ENCODE results near the gene ZNF385D. TPM values are rescaled to one million over a fixed set of nuclear protein-coding genes. Genes with fewer than 3 reads are reported as not detected.

ZNF385D gene
- total RNA-seq, 1 experiment from 2014 or later, result not detected

- TF ChIP-seq CTCF (IDR thresholded peaks at IDR 0.05 in 2 of 3, conservative IDR thresholded peaks at IDR 0.05 in 1 of 3; ENCODE audit: borderline replicate concordance in 1 of 3, insufficient read depth in 1 of 3, low read depth in 2 of 3, low read length in 2 of 3) (no peak), POLR2A (IDR thresholded peaks at IDR 0.05; ENCODE audit: borderline replicate concordance, extremely low read depth, insufficient read depth, insufficient read length) (no peak), SIN3A (IDR thresholded peaks at IDR 0.05; ENCODE audit: low read depth) (no peak), JUND (IDR thresholded peaks at IDR 0.05) (no peak), ELF1 (IDR thresholded peaks at IDR 0.05; ENCODE audit: borderline replicate concordance, low read depth) (no peak), ATF3 (IDR thresholded peaks at IDR 0.05) (no peak), EZH2 (IDR thresholded peaks at IDR 0.05) (no peak), CBX3 (IDR thresholded peaks at IDR 0.05; ENCODE audit: low read depth) (no peak), ZNF274 (IDR thresholded peaks at IDR 0.05; ENCODE audit: low read depth, low read length) (no peak)
Observed at GRCh38 chr3:21620511-21621155, 130.4 kb downstream of the ZNF385D start (continued).

GRCh38 chr3:21618695-21619094 is 132.3 kb downstream of the ZNF385D start:
- H4K20me1 ChIP-seq (ENCODE audit: insufficient read depth), result no peaks in the 10 kb centered on the region
- H3K4me1 ChIP-seq (ENCODE audit: control insufficient read depth in 1 of 2, insufficient read depth in 2 of 2, low read length in 2 of 2), result no peaks in the 10 kb centered on the region
- ChIA-PET RAD21 (ENCODE audit: low non-redundant PET in 1 of 2, low total read pairs in 2 of 2, uncharacterized antibody in 2 of 2, unreplicated experiment in 2 of 2) (no interaction called here), CTCF (no interaction called here), POLR2A (no interaction called here)
- no peak overlapping the region for H3K9ac ChIP-seq (ENCODE audit: low read length)
- no peak overlapping the region for H3K4me3 ChIP-seq (replicated peaks in 1 of 2; ENCODE audit: low read depth in 1 of 2, low read length in 2 of 2)
- no TSS peak for BruUV-seq (replicated peaks)
- H3K9me3 ChIP-seq (ENCODE audit: control insufficient read depth in 1 of 2, insufficient read depth in 1 of 2, low read depth in 1 of 2, low read length in 2 of 2), result peaks cover 5 to 8% of the 10 kb centered on the region in 2 experiments; a peak in 1 of 4 replicates
- H3K79me2 ChIP-seq (ENCODE audit: insufficient read depth, low read length), result no peaks in the 10 kb centered on the region
- ATAC-seq (no peak), DNase-seq (ENCODE audit: low read depth, low spot score) (no peak)
- no peak overlapping the region for H3K4me2 ChIP-seq (ENCODE audit: low read length)
- H3K9me2 ChIP-seq (ENCODE audit: insufficient read depth), result no peaks in the 10 kb centered on the region
- H2AFZ ChIP-seq (ENCODE audit: low read depth, low read length, poor library complexity, severe bottlenecking), result no peak overlapping the region
- H3K27me3 ChIP-seq (ENCODE audit: insufficient read depth, low read length), result no peaks in the 10 kb centered on the region
- no peaks in the 10 kb centered on the region for H3K36me3 ChIP-seq (ENCODE audit: control insufficient read depth in 1 of 2, insufficient read depth in 2 of 2, low read length in 2 of 2)
- no peak overlapping the region for H3K27ac ChIP-seq (ENCODE audit: low read depth, low read length)
- intact Hi-C loops (cut with micrococcal nuclease), result no loop called here
- TF ChIP-seq REST (IDR thresholded peaks at IDR 0.05; ENCODE audit: low read depth) (no peak), SIN3A (IDR thresholded peaks at IDR 0.05; ENCODE audit: low read depth) (no peak), ATF3 (IDR thresholded peaks at IDR 0.05) (no peak), JUND (IDR thresholded peaks at IDR 0.05) (no peak), MAX (IDR thresholded peaks at IDR 0.05) (no peak), POLR2A (IDR thresholded peaks at IDR 0.05; ENCODE audit: borderline replicate concordance, extremely low read depth, insufficient read depth, insufficient read length) (no peak), YY1 (IDR thresholded peaks at IDR 0.05; ENCODE audit: extremely low read depth, insufficient replicate concordance, low read depth, low read length) (no peak), CTCF (IDR thresholded peaks at IDR 0.05 in 2 of 3, conservative IDR thresholded peaks at IDR 0.05 in 1 of 3; ENCODE audit: borderline replicate concordance in 1 of 3, insufficient read depth in 1 of 3, low read depth in 2 of 3, low read length in 2 of 3) (no peak), CEBPB (IDR thresholded peaks at IDR 0.05; ENCODE audit: low read depth) (no peak), FOSL1 (IDR thresholded peaks at IDR 0.05; ENCODE audit: low read depth) (no peak)

Measured in HCT116 (cell line).